ENCODE measurements around the gene ABL1.

ABL1 gene

GRCh38 chr9:130929571-130930038, 94.6 kb downstream of the ABL1 start:
- no peak for DNase-seq (ENCODE audit: low read depth in 1 of 2, low spot score in 1 of 2)

- DNase-seq (ENCODE audit: low read depth in 1 of 2, low spot score in 1 of 2): no peak
Observed at GRCh38 chr9:130930132-130930803, 95.2 kb downstream of the ABL1 start.

- DNase-seq (ENCODE audit: low read depth in 1 of 2, low spot score in 1 of 2): no peak
Observed at GRCh38 chr9:130930804-130931349, 95.8 kb downstream of the ABL1 start.

- DNase-seq (ENCODE audit: low read depth in 1 of 2, low spot score in 1 of 2): no peak
Observed at GRCh38 chr9:130931508-130932254, 96.6 kb downstream of the ABL1 start.

- no peak for DNase-seq (ENCODE audit: low read depth in 1 of 2, low spot score in 1 of 2)
Observed at GRCh38 chr9:130932255-130933079, 97.4 kb downstream of the ABL1 start.

GRCh38 chr9:130933114-130934046, 98.3 kb downstream of the ABL1 start:
- no peak for DNase-seq (ENCODE audit: low read depth in 1 of 2, low spot score in 1 of 2)

- no peak for DNase-seq (ENCODE audit: low read depth in 1 of 2, low spot score in 1 of 2)
Observed at GRCh38 chr9:130934246-130934645, 99.2 kb downstream of the ABL1 start.

GRCh38 chr9:130934702-130935647, 99.9 kb downstream of the ABL1 start:
- DNase-seq (ENCODE audit: low read depth in 1 of 2, low spot score in 1 of 2): no peak

- DNase-seq (ENCODE audit: low read depth in 1 of 2, low spot score in 1 of 2): no peak
Observed at GRCh38 chr9:130935648-130936271, 100.7 kb downstream of the ABL1 start.

GRCh38 chr9:130936285-130937117, 101.4 kb downstream of the ABL1 start:
- no peak for DNase-seq (ENCODE audit: low read depth in 1 of 2, low spot score in 1 of 2)

All from activated T-helper 1 cell treated with anti-CD3 and anti-CD28 coated beads, Interleukin-2, amount 50 U/mL, for 16 hours (primary cell).